GM10248 (cell line): ENCODE measurements around the gene IL10RB.
"Not testable (repeated sequence)": the region's sequence is repeated elsewhere in the genome, so short reads cannot be mapped to it uniquely, and the experiment has no call there.

Experiments
- CTCF ChIA-PET: fragments of 300-600 bp; sonication (Branson Sonifier 250); formaldehyde crosslinking; extraction: SDS; loops from one replicate; lab custom pipeline; 2021; ENCODE audit warnings: antibody characterized with exemption; lab: Yijun Ruan, JAX
- POLR2A ChIA-PET: fragments of 350-650 bp; sonication (Branson Sonifier 250); formaldehyde crosslinking; extraction: SDS; loops from one replicate; lab custom pipeline; 2020; ENCODE audit warnings: antibody characterized with exemption; lab: Yijun Ruan, JAX
- DNase-seq: peaks from one replicate; pipeline ENCODE4 v3.0.0; 2012; ENCODE audit errors: extremely low spot score
- TF ChIP-seq, protein P1 (sequence below): IDR thresholded peaks from 2 replicates; pipeline ENCODE4 v1.5.1; 2012; ENCODE audit warnings: mild to moderate bottlenecking, low read depth; ENCODE audit errors: extremely low read depth, missing control alignments, control extremely low read depth

IL10RB gene

DNA sequence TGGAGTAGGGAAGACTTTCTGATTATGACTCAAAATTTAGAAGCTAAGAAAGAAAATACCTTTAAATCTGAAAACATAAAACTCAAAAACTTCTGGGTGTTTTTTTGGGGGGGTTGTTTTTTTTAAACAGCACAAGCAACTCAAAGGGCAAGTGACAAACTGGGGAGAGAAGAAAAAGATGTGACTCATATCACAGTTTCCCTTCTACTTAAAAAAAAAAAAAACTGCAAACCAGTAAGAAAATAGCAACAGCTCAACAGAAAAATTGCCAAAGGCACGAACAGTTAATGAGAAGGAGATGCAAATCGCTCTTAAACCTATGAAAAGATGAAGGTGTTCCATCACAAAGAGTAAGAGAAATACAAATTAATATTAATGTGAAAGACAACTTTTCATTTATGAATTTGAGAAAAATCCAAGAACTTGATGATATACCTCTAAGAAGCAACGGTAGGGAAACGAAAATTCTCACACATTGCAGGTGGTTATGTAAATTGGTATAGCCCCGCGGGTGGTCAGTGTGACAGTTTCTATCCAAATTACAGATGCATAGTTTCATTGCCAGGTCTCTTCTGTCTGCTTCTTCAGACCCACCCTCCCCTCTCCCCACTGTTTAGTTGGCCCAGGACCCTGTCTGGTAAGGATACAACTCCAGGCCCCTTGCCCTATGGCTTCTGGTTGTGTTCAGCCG, 27.5 kb upstream of the IL10RB start:
- peak; percentile 70 for DNase-seq
- ChIA-PET POLR2A (interaction anchor here (0.6 to 1.2 kb wide), 4 partner anchors 28 to 555 kb away, joined by 3 read pairs; partner anchors contain the start of gene IL10RB), CTCF (interaction anchor here (0.8 to 2.5 kb wide), 10 partner anchors 11 to 124 kb away, joined by 3 to 13 read pairs (median 4); partner anchors contain the start of gene IFNAR1)
- TF ChIP-seq, protein P1, sequence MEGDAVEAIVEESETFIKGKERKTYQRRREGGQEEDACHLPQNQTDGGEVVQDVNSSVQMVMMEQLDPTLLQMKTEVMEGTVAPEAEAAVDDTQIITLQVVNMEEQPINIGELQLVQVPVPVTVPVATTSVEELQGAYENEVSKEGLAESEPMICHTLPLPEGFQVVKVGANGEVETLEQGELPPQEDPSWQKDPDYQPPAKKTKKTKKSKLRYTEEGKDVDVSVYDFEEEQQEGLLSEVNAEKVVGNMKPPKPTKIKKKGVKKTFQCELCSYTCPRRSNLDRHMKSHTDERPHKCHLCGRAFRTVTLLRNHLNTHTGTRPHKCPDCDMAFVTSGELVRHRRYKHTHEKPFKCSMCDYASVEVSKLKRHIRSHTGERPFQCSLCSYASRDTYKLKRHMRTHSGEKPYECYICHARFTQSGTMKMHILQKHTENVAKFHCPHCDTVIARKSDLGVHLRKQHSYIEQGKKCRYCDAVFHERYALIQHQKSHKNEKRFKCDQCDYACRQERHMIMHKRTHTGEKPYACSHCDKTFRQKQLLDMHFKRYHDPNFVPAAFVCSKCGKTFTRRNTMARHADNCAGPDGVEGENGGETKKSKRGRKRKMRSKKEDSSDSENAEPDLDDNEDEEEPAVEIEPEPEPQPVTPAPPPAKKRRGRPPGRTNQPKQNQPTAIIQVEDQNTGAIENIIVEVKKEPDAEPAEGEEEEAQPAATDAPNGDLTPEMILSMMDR = no peak

DNA sequence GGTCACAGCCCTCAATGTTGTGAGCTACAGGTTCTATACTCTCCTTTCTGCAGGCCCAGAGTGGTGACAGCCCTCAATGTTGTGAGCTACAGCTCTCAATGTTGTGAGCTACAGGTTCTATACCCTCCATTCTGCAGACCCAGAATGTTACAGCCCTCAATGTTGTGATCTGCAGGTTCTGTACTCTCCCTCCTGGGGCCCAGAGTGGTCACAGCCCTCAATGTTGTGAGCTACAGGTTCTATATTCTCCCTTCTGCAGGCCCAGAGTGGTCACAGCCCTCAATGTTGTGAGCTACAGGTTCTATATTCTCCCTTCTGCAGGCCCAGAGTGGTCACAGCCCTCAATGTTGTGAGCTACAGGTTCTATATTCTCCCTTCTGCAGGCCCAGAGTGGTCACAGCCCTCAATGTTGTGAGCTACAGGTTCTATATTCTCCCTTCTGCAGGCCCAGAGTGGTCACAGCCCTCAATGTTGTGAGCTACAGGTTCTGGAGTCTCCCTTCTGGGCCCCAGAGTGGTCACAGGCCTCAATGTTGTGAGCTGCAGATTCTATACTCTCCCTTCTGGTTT, 26.5 kb upstream of the IL10RB start:
- DNase-seq = not testable (repeated sequence)
- ChIA-PET POLR2A (interaction anchor here (0.9 kb wide), 1 partner anchor 74 kb away, joined by 3 read pairs; no protein-coding TSS in a partner anchor), CTCF (interaction anchor here (0.8 to 2.5 kb wide), 10 partner anchors 9 to 123 kb away, joined by 3 to 13 read pairs (median 4); partner anchors contain the start of gene IFNAR1)

DNA sequence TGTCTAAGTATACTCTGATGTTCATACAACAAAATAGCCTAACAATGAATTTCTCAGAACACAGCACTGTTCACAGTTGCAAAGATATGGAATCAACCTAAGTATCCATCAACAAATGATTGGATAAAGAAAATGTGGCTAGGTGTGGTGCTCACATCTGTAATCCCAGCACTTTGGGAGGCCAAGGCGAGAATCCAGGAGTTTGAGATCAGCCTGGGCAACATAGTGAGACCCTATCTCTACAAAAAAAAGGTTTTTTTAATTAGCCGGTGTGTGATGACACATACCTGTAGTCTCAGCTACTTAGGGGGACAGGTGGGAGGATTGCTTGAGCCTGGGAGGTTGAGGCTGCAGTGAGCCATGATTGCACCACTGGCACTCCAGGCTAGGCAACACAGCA, 25.8 kb upstream of the IL10RB start:
- CTCF ChIA-PET = interaction anchor here (0.8 to 1.7 kb wide), 5 partner anchors 10 to 121 kb away, joined by 3 to 8 read pairs (median 5); no protein-coding TSS in a partner anchor
- POLR2A ChIA-PET = interaction anchor here (0.7 kb wide), 1 partner anchor 32 kb away, joined by 4 read pairs; no protein-coding TSS in a partner anchor
- DNase-seq = no peak
- TF ChIP-seq, protein P1 = no peak

DNA sequence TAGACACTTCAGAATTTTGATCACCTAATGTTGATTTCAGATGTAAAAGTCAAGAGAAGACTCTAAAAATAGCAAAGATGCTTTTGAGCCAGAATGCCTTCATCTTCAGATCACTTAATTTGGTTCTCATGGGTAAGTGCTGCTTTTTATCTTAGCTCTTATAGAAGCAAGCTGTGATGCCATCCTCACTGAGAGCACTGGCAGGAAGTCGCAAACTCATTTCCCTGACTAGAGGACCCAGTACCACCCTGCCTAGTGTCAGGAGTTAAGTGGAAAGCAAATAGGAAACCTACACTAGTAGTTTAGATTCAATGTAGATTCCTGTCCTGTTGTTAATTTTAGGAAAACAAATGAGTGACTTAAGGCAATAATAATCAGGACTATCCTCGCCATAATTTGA, 24.3 kb upstream of the IL10RB start:
- ChIA-PET CTCF (interaction anchor here (1.1 to 1.7 kb wide), 2 partner anchors 9 to 46 kb away, joined by 3 to 5 read pairs; no protein-coding TSS in a partner anchor), POLR2A (interaction anchor here (0.6 kb wide), 1 partner anchor 629 kb away, joined by 4 read pairs; no protein-coding TSS in a partner anchor)
- DNase-seq = no peak
- TF ChIP-seq, protein P1 = no peak

DNA sequence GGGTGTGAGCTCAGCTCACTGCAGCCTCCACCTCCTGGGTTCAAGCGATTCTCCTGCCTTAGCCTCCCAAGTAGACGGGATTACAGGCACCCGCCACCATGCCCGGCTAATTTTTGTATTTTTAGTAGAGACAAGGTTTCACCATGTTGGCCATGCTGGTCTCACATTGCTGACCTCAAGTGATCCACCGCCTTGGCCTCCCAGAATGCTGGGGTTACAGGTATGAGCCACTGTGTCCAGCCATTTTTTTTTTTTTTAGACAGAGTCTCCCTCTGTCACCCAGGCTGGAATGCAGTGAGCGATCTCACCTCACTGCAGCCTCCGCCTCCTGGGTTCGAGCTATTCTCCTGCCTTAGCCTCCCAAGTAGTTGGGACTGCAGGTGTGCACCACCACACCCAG, 23.3 kb upstream of the IL10RB start:
- POLR2A ChIA-PET = interaction anchor here (0.6 kb wide), 1 partner anchor 630 kb away, joined by 4 read pairs; no protein-coding TSS in a partner anchor
- CTCF ChIA-PET, DNase-seq: not testable (repeated sequence)

DNA sequence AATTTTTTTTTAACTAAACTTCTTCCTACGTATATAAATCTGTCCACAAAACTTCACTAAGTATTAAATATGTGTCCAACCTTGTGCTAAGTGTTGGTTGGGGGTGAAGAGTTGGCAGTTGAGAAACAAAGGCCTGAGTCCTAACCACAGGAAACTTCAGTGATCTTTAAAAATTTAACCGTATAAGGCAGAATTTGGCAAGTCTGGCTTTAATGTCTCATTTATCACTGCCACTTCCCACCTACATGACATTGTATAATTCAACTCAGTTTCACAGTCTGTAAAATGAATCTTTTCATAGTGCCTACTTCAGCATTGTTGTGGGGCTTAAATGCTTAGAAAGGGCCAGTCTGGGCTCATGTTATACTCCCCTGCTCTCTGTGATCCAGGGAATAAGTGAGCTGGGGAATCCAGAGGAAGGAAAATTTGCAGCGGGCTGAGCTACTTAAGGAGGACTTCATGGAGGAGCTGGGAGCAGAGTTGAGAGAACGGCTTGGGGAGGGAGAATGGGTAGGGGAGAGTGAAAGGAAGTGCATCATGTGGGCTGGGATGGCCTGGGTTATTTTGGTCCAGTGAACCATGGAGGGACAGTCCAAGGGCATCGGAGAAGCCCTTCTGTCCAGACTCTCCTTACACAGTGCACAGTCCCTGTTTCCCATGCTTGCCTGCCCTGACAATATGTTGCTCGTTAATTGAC, 21.9 kb upstream of the IL10RB start:
- TF ChIP-seq, protein P1 = no peak
- ChIA-PET CTCF (interaction anchor here (0.9 kb wide), 1 partner anchor 47 kb away, joined by 3 read pairs; no protein-coding TSS in a partner anchor), POLR2A (no interaction called here)
- no peak for DNase-seq

DNA sequence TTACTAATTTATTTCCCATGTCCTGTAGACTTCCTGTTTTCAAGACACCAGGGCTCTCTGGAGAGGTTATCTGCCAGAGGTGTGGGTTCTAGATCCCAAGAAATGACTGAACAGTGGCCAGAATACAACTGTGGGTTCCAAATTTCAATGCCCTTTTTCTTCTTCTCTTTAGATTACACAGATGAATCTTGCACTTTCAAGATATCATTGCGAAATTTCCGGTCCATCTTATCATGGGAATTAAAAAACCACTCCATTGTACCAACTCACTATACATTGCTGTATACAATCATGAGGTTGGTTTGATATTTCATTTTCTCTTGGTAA, 21.4 kb upstream of the IL10RB start:
- TF ChIP-seq, protein P1 = no peak
- ChIA-PET CTCF (no interaction called here), POLR2A (no interaction called here)
- no peak for DNase-seq
